DND-41 (cell line): ENCODE results near the gene CACNA1A.

Experiments
- EZH2 ChIP-seq: IDR thresholded peaks from 3 replicates; pipeline ENCODE4 v1.6.1; 2012; ENCODE audit warnings: borderline replicate concordance, low read depth, mild to moderate bottlenecking, moderate library complexity, low read length, inconsistent platforms; ENCODE audit not compliant: severe bottlenecking
- TF ChIP-seq, protein P1 (sequence below): IDR thresholded peaks from 2 replicates; pipeline ENCODE4 v1.5.1; 2012; ENCODE audit warnings: borderline replicate concordance, low read length, moderate library complexity, mild to moderate bottlenecking; ENCODE audit not compliant: poor library complexity, severe bottlenecking; ENCODE audit errors: extremely low read depth

DNA sequence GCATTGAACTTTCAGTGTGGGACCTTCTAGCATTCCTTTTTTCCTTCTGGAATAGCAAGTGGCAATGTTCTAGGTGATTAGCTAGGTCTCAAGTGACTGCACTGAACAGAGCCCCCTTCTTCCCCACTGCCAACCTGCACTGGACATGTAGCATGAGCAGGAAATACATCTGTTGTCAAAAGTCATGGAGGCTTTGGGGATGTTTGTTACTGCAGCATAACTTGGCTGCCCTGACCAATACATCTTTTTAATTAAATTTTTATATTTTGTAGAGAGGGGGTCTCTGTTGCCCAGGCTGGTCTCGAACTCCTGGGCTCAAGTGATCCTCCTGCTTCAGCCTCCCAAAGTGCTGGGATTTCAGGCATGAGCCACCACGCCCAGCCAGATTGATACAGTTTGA is 163.6 kb downstream of the CACNA1A start:
- TF ChIP-seq, protein P1, sequence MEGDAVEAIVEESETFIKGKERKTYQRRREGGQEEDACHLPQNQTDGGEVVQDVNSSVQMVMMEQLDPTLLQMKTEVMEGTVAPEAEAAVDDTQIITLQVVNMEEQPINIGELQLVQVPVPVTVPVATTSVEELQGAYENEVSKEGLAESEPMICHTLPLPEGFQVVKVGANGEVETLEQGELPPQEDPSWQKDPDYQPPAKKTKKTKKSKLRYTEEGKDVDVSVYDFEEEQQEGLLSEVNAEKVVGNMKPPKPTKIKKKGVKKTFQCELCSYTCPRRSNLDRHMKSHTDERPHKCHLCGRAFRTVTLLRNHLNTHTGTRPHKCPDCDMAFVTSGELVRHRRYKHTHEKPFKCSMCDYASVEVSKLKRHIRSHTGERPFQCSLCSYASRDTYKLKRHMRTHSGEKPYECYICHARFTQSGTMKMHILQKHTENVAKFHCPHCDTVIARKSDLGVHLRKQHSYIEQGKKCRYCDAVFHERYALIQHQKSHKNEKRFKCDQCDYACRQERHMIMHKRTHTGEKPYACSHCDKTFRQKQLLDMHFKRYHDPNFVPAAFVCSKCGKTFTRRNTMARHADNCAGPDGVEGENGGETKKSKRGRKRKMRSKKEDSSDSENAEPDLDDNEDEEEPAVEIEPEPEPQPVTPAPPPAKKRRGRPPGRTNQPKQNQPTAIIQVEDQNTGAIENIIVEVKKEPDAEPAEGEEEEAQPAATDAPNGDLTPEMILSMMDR: no peak
- TF ChIP-seq EZH2: no peak
